Choroid plexus epithelial cell (primary cell): ENCODE measurements around the gene PIGQ.

Source experiments
- DNase-seq: peaks from one replicate; pipeline ENCODE4 v3.0.0-alpha.2; 2010; ENCODE audit warnings: low read depth
- H3K4me3 ChIP-seq: 2 replicates; pipeline ENCODE4 v1.5.1; 2011; ENCODE audit warnings: low read depth, mild to moderate bottlenecking, control low read depth, low read length, moderate library complexity
- CTCF ChIP-seq: conservative IDR thresholded peaks from 2 replicates; pipeline ENCODE4 v1.5.1; 2011; ENCODE audit warnings: low read depth, mild to moderate bottlenecking, control low read depth, inconsistent platforms, low read length, moderate library complexity

PIGQ gene

DNA sequence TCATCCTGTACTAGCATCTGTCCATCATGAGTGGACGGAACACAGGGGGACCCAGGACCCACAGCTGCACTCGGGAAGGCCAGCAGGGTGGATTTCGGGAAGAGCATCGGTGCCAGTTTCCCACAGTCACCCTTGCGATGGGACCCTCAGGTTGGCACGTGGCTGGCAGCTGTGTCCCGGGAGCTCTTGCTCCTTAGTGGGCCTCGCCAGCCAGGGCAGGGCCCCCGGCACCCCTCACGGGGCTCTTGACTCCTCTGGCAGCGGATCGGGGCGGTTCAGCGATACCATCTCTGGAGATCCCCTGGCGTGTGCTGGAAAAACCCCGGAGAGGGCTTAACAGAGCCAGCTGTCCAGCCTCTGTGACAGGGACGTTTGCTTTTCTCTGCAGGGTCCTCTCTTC is 33.0 kb upstream of the PIGQ start:
- no peak for TF ChIP-seq CTCF
- H3K4me3 ChIP-seq = no peak overlapping the region
- DNase-seq = no peak

DNA sequence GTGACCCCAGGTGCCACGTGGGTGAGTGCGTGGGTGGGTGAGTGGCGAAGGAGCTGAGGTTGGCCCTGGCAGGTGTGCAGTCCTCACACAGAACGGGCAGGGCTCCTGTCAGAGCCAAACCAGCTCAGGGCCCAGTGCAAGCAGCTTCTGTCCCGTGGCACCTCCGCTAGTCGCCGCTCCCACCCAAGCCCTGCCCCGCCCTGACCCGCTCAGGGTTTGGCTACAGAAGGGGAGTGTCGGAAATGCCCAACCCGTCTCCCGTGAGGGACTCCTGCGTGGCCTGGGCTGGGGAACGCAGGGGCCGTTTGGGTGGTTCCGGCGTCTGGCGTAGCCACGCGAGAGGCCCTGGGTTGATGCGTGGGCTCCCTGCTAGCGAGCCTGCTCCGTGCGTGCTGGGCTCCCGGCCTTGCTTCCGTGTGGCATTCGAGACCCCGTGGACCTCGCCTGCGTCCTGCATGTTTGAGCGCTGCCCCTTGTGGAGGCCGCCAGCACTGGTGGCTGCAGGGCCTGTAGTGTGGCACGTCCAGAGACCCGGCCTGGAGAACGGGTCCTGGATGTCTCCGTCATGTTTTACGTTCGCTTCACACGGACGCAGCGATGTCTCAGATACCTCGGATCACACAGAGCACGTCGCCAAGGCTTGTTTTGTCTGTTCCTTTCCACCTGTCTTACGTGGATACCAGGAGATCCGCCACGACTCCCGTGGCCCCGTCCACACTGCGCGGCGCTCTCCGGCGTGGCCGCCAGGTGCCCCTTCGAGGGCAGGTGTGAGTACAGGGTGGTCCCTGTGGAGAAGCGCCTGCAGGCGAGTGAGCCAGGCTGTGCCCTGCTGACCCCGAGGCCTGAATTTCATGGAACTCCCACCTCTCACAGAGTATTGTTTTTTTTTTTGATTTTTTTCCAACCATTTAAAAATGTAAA is 32.1 kb upstream of the PIGQ start:
- TF ChIP-seq CTCF = peak; percentile 25
- no peak overlapping the region for H3K4me3 ChIP-seq
- DNase-seq = no peak

DNA sequence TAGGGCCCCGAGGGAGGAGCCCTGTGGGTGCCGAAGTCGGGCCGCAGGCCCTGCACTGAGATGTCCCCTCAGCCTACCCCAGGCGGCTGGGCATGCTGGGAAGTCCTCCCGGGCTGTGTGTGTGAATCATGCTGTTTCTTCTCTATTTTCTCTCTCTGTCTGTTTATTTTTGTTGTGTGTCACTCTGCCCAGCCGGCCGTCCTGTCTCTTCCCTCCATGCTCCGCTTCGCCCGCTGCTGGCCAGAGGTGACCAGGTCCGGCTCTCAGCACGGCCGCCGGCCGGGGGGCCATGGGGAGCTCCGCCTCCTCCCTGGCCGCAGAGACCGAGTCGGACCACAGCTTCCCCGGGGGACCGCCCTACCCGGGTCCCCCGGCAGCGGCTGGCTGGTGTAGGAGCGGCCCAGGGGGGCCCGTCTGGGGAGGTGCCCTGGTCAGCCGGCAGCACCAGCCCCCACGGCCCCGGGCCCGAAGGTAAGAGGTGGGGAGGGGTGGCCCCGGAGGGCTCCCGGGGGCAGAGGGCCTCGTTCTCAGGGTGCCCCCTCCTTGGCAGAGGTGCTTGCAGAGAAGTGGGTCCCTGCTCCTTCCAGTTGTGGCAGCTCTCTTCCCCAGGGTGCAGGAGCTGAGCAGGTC is 29.8 kb upstream of the PIGQ start:
- peak; percentile 79 for DNase-seq
- peak overlapping the region; percentile 24 for H3K4me3 ChIP-seq
- TF ChIP-seq CTCF = peak; percentile 33

- no peak for DNase-seq
- no peak for TF ChIP-seq CTCF
- no peak overlapping the region for H3K4me3 ChIP-seq
These were observed 29.0 kb upstream of the PIGQ start for GRCh38 chr16:540645-541340.

GRCh38 chr16:543301-544164 is 26.2 kb upstream of the PIGQ start:
- no peak for TF ChIP-seq CTCF
- H3K4me3 ChIP-seq = no peak overlapping the region

GRCh38 chr16:544517-544916 is 25.3 kb upstream of the PIGQ start:
- H3K4me3 ChIP-seq = no peak overlapping the region
- DNase-seq = no peak
- TF ChIP-seq CTCF = no peak

More at GRCh38 chr16:543301-544164, 26.2 kb upstream of the PIGQ start:
- DNase-seq = no peak
